Fibroblast of lung (primary cell): Measurements from ENCODE around the gene IGF1R.

Experiments
- CTCF ChIP-seq, 2 donors: IDR thresholded peaks in 1 of 2; conservative IDR thresholded peaks in 1 of 2; 1 replicate in 1 of 2; 2 replicates in 1 of 2; pipeline ENCODE4 v1.5.1; 2011 to 2012; ENCODE audit warnings: low read length in 2 of 2, control low read depth in 1 of 2, inconsistent platforms in 1 of 2, low read depth in 1 of 2, mild to moderate bottlenecking in 1 of 2
- EZH2 ChIP-seq: IDR thresholded peaks from 2 replicates; pipeline ENCODE4 v1.5.1; 2012; ENCODE audit warnings: low read length, control low read depth, mild to moderate bottlenecking; ENCODE audit errors: missing control alignments

GRCh38 chr15:98791046-98791701, 142.8 kb downstream of the IGF1R start:
- no peak for TF ChIP-seq CTCF (conservative IDR thresholded peaks at IDR 0.05 in 1 of 2, IDR thresholded peaks at IDR 0.05 in 1 of 2; ENCODE audit: low read depth in 1 of 2, low read length in 2 of 2)
- TF ChIP-seq EZH2: no peak
